ENCODE measurements around the gene TTC28. TPM values are rescaled to one million over a fixed set of nuclear protein-coding genes. Genes with fewer than 3 reads are reported as not detected.

The TTC28 gene
- total and polyA plus RNA-seq, 10 of the 15 experiments (the other 5 are each of a cell fraction or from before 2014, with no cell fraction given) = 0.15 to 8.4 (median 1.4) TPM

GRCh38 chr22:28222571-28222970 lies 457.1 kb downstream of the TTC28 start (continued):
- TF ChIP-seq E4F1 (IDR thresholded peaks at IDR 0.05; ENCODE audit: borderline replicate concordance, partially characterized antibody) (no peak), ZNF274 (IDR thresholded peaks at IDR 0.05; ENCODE audit: insufficient read depth, insufficient read length) (no peak), GATAD2B (conservative IDR thresholded peaks at IDR 0.05; ENCODE audit: low read depth) (no peak), ZBTB4 (CRISPR knock-in tag; IDR thresholded peaks at IDR 0.05) (no peak)

- in situ Hi-C loops (cut with MboI) = no loop called here
- Histone ChIP-seq H3K79me2 (ENCODE audit: control insufficient read depth, insufficient read depth, low read length) (no peaks in the 10 kb centered on the region), H3K4me2 (ENCODE audit: control insufficient read depth, insufficient read depth) (no peak overlapping the region), H4K20me1 (ENCODE audit: control insufficient read depth, insufficient read depth) (no peaks in the 10 kb centered on the region), H3K9ac (ENCODE audit: control insufficient read depth, insufficient read depth, low read length) (no peak overlapping the region), H3K27me3 (replicated peaks in 1 of 2; ENCODE audit: control insufficient read depth in 2 of 2, insufficient read depth in 2 of 2, low read length in 1 of 2) (no peaks in the 10 kb centered on the region), H2AFZ (ENCODE audit: control insufficient read depth, low read depth, low read length) (no peak overlapping the region), H3K36me3 (ENCODE audit: control insufficient read depth in 2 of 2, insufficient read depth in 2 of 2, low read length in 1 of 2) (no peaks in the 10 kb centered on the region), H3K4me1 (ENCODE audit: control insufficient read depth, insufficient read depth, low read length) (no peaks in the 10 kb centered on the region; the same call in 1 of the 2 replicates), H3K9me3 (replicated peaks; ENCODE audit: control insufficient read depth, insufficient read depth, low read length) (no peaks in the 10 kb centered on the region), H3K27ac (ENCODE audit: control insufficient read depth, insufficient read depth) (no peak overlapping the region), H3K4me3 (no peak overlapping the region)
- DNase-seq (ENCODE audit: low read depth, low spot score) (no peak), FAIRE-seq (no peak), ATAC-seq (no peak)
- TF ChIP-seq DPF2 (IDR thresholded peaks at IDR 0.05) (no peak), HSF1 (IDR thresholded peaks at IDR 0.05; ENCODE audit: low read depth, low read length) (no peak), RB1 (IDR thresholded peaks at IDR 0.05; ENCODE audit: borderline replicate concordance) (no peak)
- SMC1A ChIA-PET (ENCODE audit: uncharacterized antibody, unreplicated experiment) = no interaction called here
- CTCF ChIA-PET = interaction anchor here (0.6 kb wide), 1 partner anchor 949 kb away, joined by 3 read pairs; no protein-coding TSS in a partner anchor
- no TSS peak for BruUV-seq (replicated peaks)
- intact Hi-C loops (cut with micrococcal nuclease; ENCODE audit: unreplicated experiment) = no loop called here
- POLR2A ChIA-PET = no interaction called here
- RAD21 ChIA-PET (ENCODE audit: unreplicated experiment) = no interaction called here
- 2% methylated on average over 3 of the region's 3 CpGs for WGBS (ENCODE audit: insufficient coverage, insufficient replicate concordance, low lambda C conversion rate, missing lambda C conversion rate)
These were observed 457.6 kb downstream of the TTC28 start for GRCh38 chr22:28222052-28222451.

Data from GM12878 (cell line).